ENCODE data around the gene TRAK2.
"Not testable (repeated sequence)": the region's sequence is repeated elsewhere in the genome, so short reads cannot be mapped to it uniquely, and the experiment has no call there.

Gene TRAK2, protein sequence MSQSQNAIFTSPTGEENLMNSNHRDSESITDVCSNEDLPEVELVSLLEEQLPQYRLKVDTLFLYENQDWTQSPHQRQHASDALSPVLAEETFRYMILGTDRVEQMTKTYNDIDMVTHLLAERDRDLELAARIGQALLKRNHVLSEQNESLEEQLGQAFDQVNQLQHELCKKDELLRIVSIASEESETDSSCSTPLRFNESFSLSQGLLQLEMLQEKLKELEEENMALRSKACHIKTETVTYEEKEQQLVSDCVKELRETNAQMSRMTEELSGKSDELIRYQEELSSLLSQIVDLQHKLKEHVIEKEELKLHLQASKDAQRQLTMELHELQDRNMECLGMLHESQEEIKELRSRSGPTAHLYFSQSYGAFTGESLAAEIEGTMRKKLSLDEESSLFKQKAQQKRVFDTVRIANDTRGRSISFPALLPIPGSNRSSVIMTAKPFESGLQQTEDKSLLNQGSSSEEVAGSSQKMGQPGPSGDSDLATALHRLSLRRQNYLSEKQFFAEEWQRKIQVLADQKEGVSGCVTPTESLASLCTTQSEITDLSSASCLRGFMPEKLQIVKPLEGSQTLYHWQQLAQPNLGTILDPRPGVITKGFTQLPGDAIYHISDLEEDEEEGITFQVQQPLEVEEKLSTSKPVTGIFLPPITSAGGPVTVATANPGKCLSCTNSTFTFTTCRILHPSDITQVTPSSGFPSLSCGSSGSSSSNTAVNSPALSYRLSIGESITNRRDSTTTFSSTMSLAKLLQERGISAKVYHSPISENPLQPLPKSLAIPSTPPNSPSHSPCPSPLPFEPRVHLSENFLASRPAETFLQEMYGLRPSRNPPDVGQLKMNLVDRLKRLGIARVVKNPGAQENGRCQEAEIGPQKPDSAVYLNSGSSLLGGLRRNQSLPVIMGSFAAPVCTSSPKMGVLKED

DNA sequence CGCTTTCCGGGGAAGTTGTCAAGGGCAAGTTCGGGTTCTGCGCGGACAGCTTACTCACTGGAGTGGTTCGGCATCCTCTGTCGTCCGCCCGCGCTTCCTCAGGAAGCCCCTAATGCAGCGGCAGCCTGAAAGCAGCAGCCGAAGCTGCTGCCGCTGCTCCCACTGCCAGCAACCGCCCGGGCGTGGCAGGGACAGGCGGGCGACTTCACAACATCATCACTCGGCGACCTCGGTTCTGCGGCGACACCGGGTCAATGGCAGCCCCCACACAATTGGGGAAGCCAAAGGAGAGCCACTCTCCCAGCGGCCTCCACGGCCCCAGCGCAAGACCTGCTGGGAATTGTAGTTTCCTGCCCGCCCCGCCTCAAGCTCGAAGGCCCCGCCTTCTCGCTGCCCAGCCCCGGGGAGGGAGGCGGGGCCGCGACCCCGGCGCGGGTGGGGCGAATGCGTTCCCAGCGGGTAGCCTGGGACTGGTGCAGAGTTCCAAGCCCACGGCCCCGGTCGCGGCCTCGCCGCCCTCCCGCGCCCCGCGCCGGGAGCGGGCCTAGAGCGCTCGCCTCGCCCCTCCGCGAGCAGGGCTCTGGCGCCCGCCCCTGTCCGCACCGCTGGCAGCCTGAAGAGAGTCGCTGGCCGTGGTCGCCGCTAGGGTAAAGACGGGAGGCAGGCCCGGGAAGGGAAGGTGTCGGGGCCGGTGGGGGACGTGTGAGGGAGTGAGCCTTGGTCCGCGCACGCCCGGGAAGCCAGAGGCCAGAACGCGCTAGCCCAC is at the start of gene TRAK2, which contains the start of gene STRADB:
Gene TRAK2, minus strand, starts transcription at position 167 of the 766 bp plus-strand sequence. CDS start 30,951 bp downstream, outside the sequence.
Gene STRADB, plus strand, starts transcription at position 449 of the 766 bp plus-strand sequence. CDS start 3,101 bp downstream, outside the sequence.
- TF ChIP-seq FOXA1 (IDR thresholded peaks at IDR 0.05) (no peak), L3MBTL2 (conservative IDR thresholded peaks at IDR 0.05) (no peak), LEF1 (IDR thresholded peaks at IDR 0.05; ENCODE audit: borderline replicate concordance) (no peak; the same call in 1 of the 2 replicates), ARNT (IDR thresholded peaks at IDR 0.05) (no peak), SUZ12 (IDR thresholded peaks at IDR 0.05) (peak; percentile 70; the same call in 1 of the 2 replicates), ELF4 (IDR thresholded peaks at IDR 0.05) (peak; percentile 35), ZNF384 (IDR thresholded peaks at IDR 0.05) (no peak), FOXK2 (IDR thresholded peaks at IDR 0.05) (no peak), FOXM1 (IDR thresholded peaks at IDR 0.05; ENCODE audit: borderline replicate concordance) (0 out of 2 replicates have a peak, but pooled peaks have one; percentile 70), CTBP1 (IDR thresholded peaks at IDR 0.05; ENCODE audit: borderline replicate concordance) (no peak)
- TF ChIP-seq, protein P1, sequence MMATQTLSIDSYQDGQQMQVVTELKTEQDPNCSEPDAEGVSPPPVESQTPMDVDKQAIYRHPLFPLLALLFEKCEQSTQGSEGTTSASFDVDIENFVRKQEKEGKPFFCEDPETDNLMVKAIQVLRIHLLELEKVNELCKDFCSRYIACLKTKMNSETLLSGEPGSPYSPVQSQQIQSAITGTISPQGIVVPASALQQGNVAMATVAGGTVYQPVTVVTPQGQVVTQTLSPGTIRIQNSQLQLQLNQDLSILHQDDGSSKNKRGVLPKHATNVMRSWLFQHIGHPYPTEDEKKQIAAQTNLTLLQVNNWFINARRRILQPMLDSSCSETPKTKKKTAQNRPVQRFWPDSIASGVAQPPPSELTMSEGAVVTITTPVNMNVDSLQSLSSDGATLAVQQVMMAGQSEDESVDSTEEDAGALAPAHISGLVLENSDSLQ (IDR thresholded peaks at IDR 0.05), result no peak
- peak; percentile 94 for DNase-seq (ENCODE audit: extremely low spot score)
- ChIA-PET CTCF (interaction anchor here (0.7 kb wide), 1 partner anchor 45 kb away, joined by 3 read pairs; no protein-coding TSS in a partner anchor), POLR2A (interaction anchor here (0.6 to 1.9 kb wide), 8 partner anchors 11 to 219 kb away, joined by 3 to 8 read pairs (median 4); partner anchors contain the start of gene TMEM237)

DNA sequence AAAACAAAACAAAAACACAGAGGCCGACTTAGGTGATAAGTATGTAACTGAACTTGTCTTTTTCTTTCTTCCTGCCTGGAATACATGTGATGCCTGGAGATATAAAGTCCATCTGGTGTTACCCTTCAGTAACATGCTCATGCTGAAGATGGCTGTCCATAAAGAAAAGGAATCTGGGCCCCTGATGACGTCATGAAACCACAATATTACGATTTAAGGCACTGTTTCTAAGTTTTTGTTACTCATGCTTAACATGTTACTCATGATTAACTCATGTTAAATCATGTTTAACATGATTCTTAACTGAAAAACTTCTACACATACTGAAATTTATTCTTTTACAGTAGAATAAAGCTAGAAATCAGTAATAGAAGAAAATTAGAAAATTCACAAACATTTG is 49.3 kb upstream of the TRAK2 start:
- TF ChIP-seq CTBP1 (IDR thresholded peaks at IDR 0.05; ENCODE audit: borderline replicate concordance) (no peak), L3MBTL2 (conservative IDR thresholded peaks at IDR 0.05) (no peak), SUZ12 (IDR thresholded peaks at IDR 0.05) (no peak), FOXA1 (IDR thresholded peaks at IDR 0.05) (no peak), TARDBP (IDR thresholded peaks at IDR 0.05) (no peak)
- CTCF ChIA-PET, result no interaction called here
- POLR2A ChIA-PET, result no interaction called here
- no peak for DNase-seq (ENCODE audit: extremely low spot score)

DNA sequence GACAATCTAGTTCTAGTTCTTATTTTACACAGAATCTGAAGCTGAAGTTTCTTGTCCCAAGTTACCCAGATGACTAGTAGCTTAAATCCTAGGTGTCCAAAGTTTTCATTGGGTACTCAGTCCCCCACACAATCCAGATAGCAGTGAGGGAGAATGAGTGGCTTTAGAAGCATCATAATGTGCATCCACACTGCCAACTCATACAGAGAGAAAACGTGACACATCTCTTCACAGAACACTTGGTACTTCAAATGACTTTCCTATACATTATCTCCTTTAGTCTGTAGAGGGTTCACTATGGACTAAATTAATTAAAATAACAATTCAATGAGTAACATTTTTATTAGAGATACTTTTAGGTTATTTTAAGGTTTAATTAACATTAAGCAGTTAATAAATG is 45.5 kb upstream of the TRAK2 start:
- DNase-seq (ENCODE audit: extremely low spot score), result no peak
- ChIA-PET CTCF (no interaction called here), POLR2A (no interaction called here)
- TF ChIP-seq, protein P1 (IDR thresholded peaks at IDR 0.05), result no peak
- TF ChIP-seq ARNT (IDR thresholded peaks at IDR 0.05), result no peak
- no peak for TF ChIP-seq FOXM1 (IDR thresholded peaks at IDR 0.05; ENCODE audit: borderline replicate concordance)
- TF ChIP-seq HDGF (IDR thresholded peaks at IDR 0.05; ENCODE audit: borderline replicate concordance), result no peak
- TF ChIP-seq FOXA1 (IDR thresholded peaks at IDR 0.05), result no peak
- TF ChIP-seq TARDBP (IDR thresholded peaks at IDR 0.05), result no peak
- TF ChIP-seq ZNF384 (IDR thresholded peaks at IDR 0.05), result no peak

DNA sequence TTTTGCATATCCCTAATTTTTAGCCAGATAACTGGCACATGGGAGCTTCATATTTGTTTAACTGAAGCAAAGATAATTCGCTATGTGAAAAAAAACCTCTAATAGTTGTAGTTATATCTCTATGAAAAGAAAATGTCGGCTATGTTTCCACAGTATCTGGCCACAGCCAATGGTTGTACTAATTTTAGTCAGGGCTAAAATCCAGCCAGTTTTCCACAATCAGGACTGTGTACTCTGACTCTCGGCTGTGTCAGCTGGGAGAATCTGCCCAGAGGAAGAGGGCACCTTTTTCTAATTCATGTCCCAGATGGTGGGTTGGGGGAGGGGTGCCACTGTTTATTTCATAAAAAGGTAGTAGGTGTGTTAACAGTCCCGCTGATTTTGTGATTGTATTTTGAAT is 39.0 kb upstream of the TRAK2 start:
- ChIA-PET CTCF (no interaction called here), POLR2A (no interaction called here)
- TF ChIP-seq BHLHE40 (IDR thresholded peaks at IDR 0.05; ENCODE audit: borderline replicate concordance) (no peak), FOXK2 (IDR thresholded peaks at IDR 0.05) (no peak), CTBP1 (IDR thresholded peaks at IDR 0.05; ENCODE audit: borderline replicate concordance) (no peak), FOXM1 (IDR thresholded peaks at IDR 0.05; ENCODE audit: borderline replicate concordance) (no peak), LEF1 (IDR thresholded peaks at IDR 0.05; ENCODE audit: borderline replicate concordance) (no peak), L3MBTL2 (conservative IDR thresholded peaks at IDR 0.05) (no peak), FOXA1 (IDR thresholded peaks at IDR 0.05) (no peak), SP1 (IDR thresholded peaks at IDR 0.05) (no peak), ZNF384 (IDR thresholded peaks at IDR 0.05) (no peak), HDGF (IDR thresholded peaks at IDR 0.05; ENCODE audit: borderline replicate concordance) (no peak), NFRKB (IDR thresholded peaks at IDR 0.05) (no peak)

DNA sequence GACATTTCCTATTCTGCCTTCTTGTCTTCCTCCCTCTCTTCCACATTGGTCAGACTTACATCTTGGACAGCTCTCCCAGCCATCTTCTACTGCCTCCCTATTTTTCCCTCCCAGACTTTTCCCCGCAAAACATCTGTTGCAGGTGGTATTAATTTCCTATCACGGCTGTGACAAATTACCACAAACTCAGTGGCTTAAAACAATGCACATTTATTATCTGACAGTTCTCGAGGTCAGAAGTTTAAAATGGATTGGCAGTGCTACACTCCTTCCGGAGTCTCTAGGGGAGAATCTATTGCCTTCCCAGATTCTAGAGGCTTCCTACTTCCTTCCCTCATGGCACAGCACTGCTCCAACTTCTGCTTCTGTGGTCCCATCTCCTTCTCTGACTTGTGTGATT is 33.5 kb upstream of the TRAK2 start:
- CTCF ChIA-PET, result no interaction called here
- DNase-seq (ENCODE audit: extremely low spot score), result no peak
- no peak for TF ChIP-seq CTBP1 (IDR thresholded peaks at IDR 0.05; ENCODE audit: borderline replicate concordance)
- TF ChIP-seq ARNT (IDR thresholded peaks at IDR 0.05), result no peak
- TF ChIP-seq SUZ12 (IDR thresholded peaks at IDR 0.05), result no peak
- TF ChIP-seq HDGF (IDR thresholded peaks at IDR 0.05; ENCODE audit: borderline replicate concordance), result no peak
- no peak for TF ChIP-seq LEF1 (IDR thresholded peaks at IDR 0.05; ENCODE audit: borderline replicate concordance)
- no peak for TF ChIP-seq ELF4 (IDR thresholded peaks at IDR 0.05)
- no peak for TF ChIP-seq FOXM1 (IDR thresholded peaks at IDR 0.05; ENCODE audit: borderline replicate concordance)
- TF ChIP-seq NFRKB (IDR thresholded peaks at IDR 0.05), result no peak
- no peak for TF ChIP-seq SP1 (IDR thresholded peaks at IDR 0.05)
- no peak for TF ChIP-seq FOXK2 (IDR thresholded peaks at IDR 0.05)
- TF ChIP-seq FOXA1 (IDR thresholded peaks at IDR 0.05), result no peak
- TF ChIP-seq BHLHE40 (IDR thresholded peaks at IDR 0.05; ENCODE audit: borderline replicate concordance), result no peak
- TF ChIP-seq L3MBTL2 (conservative IDR thresholded peaks at IDR 0.05), result no peak
- TF ChIP-seq ZNF384 (IDR thresholded peaks at IDR 0.05), result no peak
- TF ChIP-seq, protein P1 (IDR thresholded peaks at IDR 0.05), result no peak
- no peak for TF ChIP-seq TARDBP (IDR thresholded peaks at IDR 0.05)
- POLR2A ChIA-PET, result no interaction called here

More for the DNA sequence above, 39.0 kb upstream of the TRAK2 start:
- DNase-seq (ENCODE audit: extremely low spot score), result no peak

DNA sequence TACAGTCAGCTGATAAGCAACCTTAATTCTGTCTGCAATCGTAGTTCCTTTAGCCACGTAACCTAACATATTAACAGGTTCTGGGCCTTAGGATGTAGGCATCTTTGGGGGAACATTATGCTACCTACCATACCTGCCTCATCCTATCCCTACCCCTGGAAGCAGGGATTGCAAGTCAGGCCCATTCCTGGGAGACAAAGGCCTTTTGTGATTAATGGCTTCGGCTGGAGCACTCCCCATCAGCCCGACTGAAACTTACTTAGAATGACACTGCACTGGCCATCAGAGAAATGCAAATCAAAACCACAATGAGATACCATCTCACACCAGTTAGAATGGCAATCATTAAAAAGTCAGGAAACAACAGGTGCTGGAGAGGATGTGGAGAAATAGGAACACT is 32.5 kb upstream of the TRAK2 start:
- POLR2A ChIA-PET; DNase-seq (ENCODE audit: extremely low spot score); CTCF ChIA-PET: not testable (repeated sequence)

Measured in HEK293T (cell line).